GM20431 (cell line): Measurements from ENCODE around the gene ECHDC3.

Experiments
- in situ Hi-C: fragments of 300-500 bp; cut with MseI, MboI; formaldehyde crosslinking; loops from one replicate; pipeline ENCODE4 v1.15.0; 2020; ENCODE audit warnings: low sequenced_read_pairs; ENCODE audit not compliant: unreplicated experiment

Gene ECHDC3

GRCh38 chr10:11745045-11745444, 2.9 kb downstream of the ECHDC3 start:
- in situ Hi-C loops = no loop called here

GRCh38 chr10:11746883-11747539, 4.8 kb downstream of the ECHDC3 start:
- in situ Hi-C loops = no loop called here

GRCh38 chr10:11748866-11749265, 6.7 kb downstream of the ECHDC3 start:
- in situ Hi-C loops = no loop called here

GRCh38 chr10:11750420-11750819, 8.2 kb downstream of the ECHDC3 start:
- in situ Hi-C loops = no loop called here

GRCh38 chr10:11754173-11754572, 12.0 kb downstream of the ECHDC3 start:
- in situ Hi-C loops = no loop called here

GRCh38 chr10:11754620-11755019, 12.4 kb downstream of the ECHDC3 start:
- in situ Hi-C loops = no loop called here

- in situ Hi-C loops = no loop called here
These were observed 13.5 kb downstream of the ECHDC3 start for GRCh38 chr10:11755512-11756263.

- in situ Hi-C loops = no loop called here
These were observed 14.7 kb downstream of the ECHDC3 start for GRCh38 chr10:11756766-11757315.

GRCh38 chr10:11757454-11757820, 15.3 kb downstream of the ECHDC3 start:
- in situ Hi-C loops = no loop called here

GRCh38 chr10:11757821-11758463, 15.8 kb downstream of the ECHDC3 start:
- in situ Hi-C loops = no loop called here

GRCh38 chr10:11758527-11759236, 16.5 kb downstream of the ECHDC3 start:
- in situ Hi-C loops = no loop called here

GRCh38 chr10:11759347-11759746, 17.2 kb downstream of the ECHDC3 start:
- in situ Hi-C loops = no loop called here

- in situ Hi-C loops = no loop called here
These were observed 18.0 kb downstream of the ECHDC3 start for GRCh38 chr10:11760151-11760550.

GRCh38 chr10:11760861-11761260, 18.7 kb downstream of the ECHDC3 start:
- in situ Hi-C loops = no loop called here

- in situ Hi-C loops = no loop called here
These were observed 19.2 kb downstream of the ECHDC3 start for GRCh38 chr10:11761431-11761830.

GRCh38 chr10:11762706-11763500, 20.7 kb downstream of the ECHDC3 start:
- in situ Hi-C loops = no loop called here

- in situ Hi-C loops = no loop called here
These were observed 21.3 kb downstream of the ECHDC3 start for GRCh38 chr10:11763501-11763861.

GRCh38 chr10:11765141-11765540, 23.0 kb downstream of the ECHDC3 start:
- in situ Hi-C loops = no loop called here

- in situ Hi-C loops = no loop called here
These were observed 30.6 kb downstream of the ECHDC3 start for GRCh38 chr10:11772575-11773288.
